Measurements from ENCODE around the gene TTC28. TPM values are rescaled to one million over a fixed set of nuclear protein-coding genes. Genes with fewer than 3 reads are reported as not detected.
"Not testable (repeated sequence)": the region's sequence is repeated elsewhere in the genome, so short reads cannot be mapped to it uniquely, and the experiment has no call there.

Gene TTC28
- total and polyA plus RNA-seq, 2 donors (not counting 3 experiments of a cell fraction or from before 2014, with no cell fraction given): 16.5 to 51.1 TPM

- Histone ChIP-seq H3K9me3 (replicated peaks; ENCODE audit: control insufficient read depth, insufficient read depth, low read length) (no peaks in the 10 kb centered on the region), H3K27ac (ENCODE audit: insufficient read depth, low read depth, low read length) (no peak overlapping the region), H3K4me1 (ENCODE audit: control insufficient read depth, extremely low read depth, insufficient read depth, low read length) (no peaks in the 10 kb centered on the region), H3K4me2 (ENCODE audit: insufficient read depth, low read length) (no peak overlapping the region), H4K20me1 (replicated peaks; ENCODE audit: control insufficient read depth, extremely low read depth, insufficient read depth, low read length) (no peaks in the 10 kb centered on the region), H3K4me3 (replicated peaks in 1 of 3; ENCODE audit: insufficient read depth in 1 of 3, low read depth in 1 of 3, low read length in 3 of 3) (no peak overlapping the region), H2AFZ (ENCODE audit: low read depth, low read length) (no peak overlapping the region), H3K36me3 (ENCODE audit: control insufficient read depth in 2 of 2, extremely low read depth in 1 of 2, insufficient read depth in 2 of 2, low read length in 2 of 2) (no peaks in the 10 kb centered on the region), H3K9ac (replicated peaks; ENCODE audit: extremely low read depth, insufficient read depth, low read length) (no peak overlapping the region), H3K9me1 (replicated peaks; ENCODE audit: control insufficient read depth, extremely low read depth, insufficient read depth, low read length) (no peaks in the 10 kb centered on the region), H3K27me3 (ENCODE audit: control insufficient read depth in 2 of 2, insufficient read depth in 2 of 2, low read length in 2 of 2) (no peaks in the 10 kb centered on the region), H3K79me2 (ENCODE audit: control insufficient read depth, insufficient read depth, low read length) (no peaks in the 10 kb centered on the region)
- ChIA-PET CTCF (interaction anchor here (0.9 kb wide), 1 partner anchor 412 kb away, joined by 3 read pairs; no protein-coding TSS in a partner anchor), POLR2A (no interaction called here)
- DNase-seq (ENCODE audit: low read depth, low spot score) (peak; percentile 20), FAIRE-seq (no peak)
- dilution Hi-C loops (cut with MboI; ENCODE audit: extremely low pct_ligation_motif_present, low sequenced_read_pairs) (no loop called here), intact Hi-C loops (cut with micrococcal nuclease) (no loop called here)
- BruUV-seq (replicated peaks): no TSS peak
- TF ChIP-seq FOS (IDR thresholded peaks at IDR 0.05; ENCODE audit: borderline replicate concordance, insufficient read depth, low read length): no peak
- no peak for TF ChIP-seq EZH2 (IDR thresholded peaks at IDR 0.05; ENCODE audit: borderline replicate concordance, low read depth, low read length, severe bottlenecking)
- no peak for TF ChIP-seq JUN (IDR thresholded peaks at IDR 0.05; ENCODE audit: borderline replicate concordance, insufficient read depth, insufficient read length, low read depth)
- no peak for TF ChIP-seq GATA2 (IDR thresholded peaks at IDR 0.05; ENCODE audit: insufficient read depth, insufficient read length, low read depth, low read length)
- no peak for TF ChIP-seq POLR2A (IDR thresholded peaks at IDR 0.05; ENCODE audit: low read depth, low read length)
- no peak for TF ChIP-seq CTCF (IDR thresholded peaks at IDR 0.05; ENCODE audit: extremely low read depth in 1 of 2, insufficient read depth in 1 of 2, low read depth in 1 of 2, low read length in 2 of 2)
- no peak for TF ChIP-seq MYC (IDR thresholded peaks at IDR 0.05; ENCODE audit: low read depth, low read length)
- TF ChIP-seq MAX (IDR thresholded peaks at IDR 0.05; ENCODE audit: insufficient read depth, insufficient read length): no peak
- no peak for TF ChIP-seq POLR2AphosphoS5 (IDR thresholded peaks at IDR 0.05; ENCODE audit: insufficient read depth, low read depth, low read length)
These were observed 215.5 kb downstream of the TTC28 start for GRCh38 chr22:28464127-28464526.

GRCh38 chr22:28463408-28463807 is 216.2 kb downstream of the TTC28 start:
- H3K4me1 ChIP-seq (ENCODE audit: control insufficient read depth, extremely low read depth, insufficient read depth, low read length); H3K9ac ChIP-seq (replicated peaks; ENCODE audit: extremely low read depth, insufficient read depth, low read length); H2AFZ ChIP-seq (ENCODE audit: low read depth, low read length); dilution Hi-C loops (cut with MboI; ENCODE audit: extremely low pct_ligation_motif_present, low sequenced_read_pairs); H3K4me2 ChIP-seq (ENCODE audit: insufficient read depth, low read length); H3K9me3 ChIP-seq (replicated peaks; ENCODE audit: control insufficient read depth, insufficient read depth, low read length); FAIRE-seq; H3K4me3 ChIP-seq (replicated peaks in 1 of 3; ENCODE audit: insufficient read depth in 1 of 3, low read depth in 1 of 3, low read length in 3 of 3); H4K20me1 ChIP-seq (replicated peaks; ENCODE audit: control insufficient read depth, extremely low read depth, insufficient read depth, low read length); intact Hi-C loops (cut with micrococcal nuclease); H3K36me3 ChIP-seq (ENCODE audit: control insufficient read depth in 2 of 2, extremely low read depth in 1 of 2, insufficient read depth in 2 of 2, low read length in 2 of 2); BruUV-seq (replicated peaks); H3K79me2 ChIP-seq (ENCODE audit: control insufficient read depth, insufficient read depth, low read length); H3K27ac ChIP-seq (ENCODE audit: insufficient read depth, low read depth, low read length); H3K9me1 ChIP-seq (replicated peaks; ENCODE audit: control insufficient read depth, extremely low read depth, insufficient read depth, low read length); H3K27me3 ChIP-seq (ENCODE audit: control insufficient read depth in 2 of 2, insufficient read depth in 2 of 2, low read length in 2 of 2); CTCF ChIA-PET; POLR2A ChIA-PET; DNase-seq (ENCODE audit: low read depth, low spot score): not testable (repeated sequence)

All from endothelial cell of umbilical vein (primary cell).